A549 (cell line): ENCODE measurements around the gene FUT3. TPM values are rescaled to one million over a fixed set of nuclear protein-coding genes. Genes with fewer than 3 reads are reported as not detected.

Source experiments
- ATAC-seq, 2 experiments: fragments of 200-7000 bp in 1 of 2; fragments of >200 bp in 1 of 2; cut with Nextera tagmentation in 1 of 2; cut with Tn5 transposase in 1 of 2; 3 replicates each; pipeline versions ENCODE4 v1.8.0 to v1.9.1; 2018 to 2020; ENCODE audit warnings: mild to moderate bottlenecking in 1 of 2, moderate library complexity in 1 of 2
- CTCF ChIA-PET: fragments of 300-600 bp; sonication (Branson Sonifier 250); formaldehyde crosslinking; extraction: SDS; loops from one replicate; lab custom pipeline; 2021; ENCODE audit warnings: antibody characterized with exemption, inconsistent platforms; lab: Yijun Ruan, JAX
- POLR2A ChIA-PET: fragments of 350-600 bp; formaldehyde crosslinking; extraction: SDS; loops from one replicate; lab custom pipeline; 2021; ENCODE audit warnings: antibody characterized with exemption, inconsistent platforms; lab: Yijun Ruan, JAX
- DNase-seq, 2 experiments: peaks; one replicate each; pipeline versions ENCODE4 v3.0.0 to v3.0.0-alpha.2; 2011 to 2016; ENCODE audit warnings: low read depth in 1 of 2, low spot score in 1 of 2
- FAIRE-seq: peaks from 2 replicates; lab custom pipeline; 2011; peaks lifted over from hg19 to GRCh38; lab: Jason Lieb, UNC
- H3K27ac ChIP-seq, 2 experiments: fragments of >200 bp; sonication (Bioruptor Twin); formaldehyde crosslinking; 3 replicates each; pipeline ENCODE4 v1.5.1; 2016 to 2017
- H3K4me1 ChIP-seq: fragments of >200 bp; sonication (Bioruptor Twin); formaldehyde crosslinking; 3 replicates; pipeline ENCODE4 v1.6.1; 2016
- H3K4me2 ChIP-seq: fragments of >200 bp; sonication (Bioruptor Twin); formaldehyde crosslinking; 3 replicates; pipeline ENCODE4 v1.6.1; 2016
- H3K4me3 ChIP-seq: fragments of >200 bp; sonication (Bioruptor Twin); formaldehyde crosslinking; 3 replicates; pipeline ENCODE4 v1.5.1; 2016
- H3K9me3 ChIP-seq: fragments of >200 bp; sonication (Bioruptor Twin); formaldehyde crosslinking; 3 replicates; pipeline ENCODE4 v1.6.1; 2016
- BHLHE40 ChIP-seq: IDR thresholded peaks from 2 replicates; pipeline ENCODE4 v1.6.1; 2012; ENCODE audit warnings: low read depth, low read length, inconsistent platforms
- EHF ChIP-seq: fragments of 250-450 bp; sonication (Bioruptor Pico); IDR thresholded peaks from 2 replicates; pipeline ENCODE4 v1.5.0; 2020; ENCODE audit warnings: mild to moderate bottlenecking
- FOSL2 ChIP-seq, 2 experiments: fragments of 450-650 bp in 1 of 2; fragments of >200 bp in 1 of 2; sonication (Bioruptor Twin) in 1 of 2; formaldehyde crosslinking; IDR thresholded peaks; 2 replicates each; pipeline versions ENCODE4 v1.5.0 to v1.6.1; 2016 to 2020; ENCODE audit warnings: mild to moderate bottlenecking in 1 of 2, moderate library complexity in 1 of 2
- HDAC2 ChIP-seq: fragments of 200-600 bp; sonication (generic); IDR thresholded peaks from 2 replicates; pipeline ENCODE4 v1.6.1; 2016
- HEYL ChIP-seq: fragments of 250-450 bp; sonication (Bioruptor Pico); IDR thresholded peaks from 2 replicates; pipeline ENCODE4 v1.8.0; 2021; ENCODE audit warnings: mild to moderate bottlenecking, moderate library complexity
- JUN ChIP-seq, 2 experiments: fragments of >200 bp; sonication (Bioruptor Twin); formaldehyde crosslinking; IDR thresholded peaks; 2 replicates in 1 of 2; 3 replicates in 1 of 2; pipeline ENCODE4 v1.6.1; 2016 to 2017
- NR3C1 ChIP-seq: fragments of >200 bp; sonication (Bioruptor Twin); formaldehyde crosslinking; IDR thresholded peaks from 3 replicates; pipeline ENCODE4 v1.6.1; 2017
- POLR2A ChIP-seq: IDR thresholded peaks from 2 replicates; pipeline ENCODE4 v1.6.1; 2012; ENCODE audit warnings: mild to moderate bottlenecking, low read length
- SREBF2 ChIP-seq: fragments of 450-650 bp; IDR thresholded peaks from 2 replicates; pipeline ENCODE4 v1.6.1; 2014; ENCODE audit warnings: mild to moderate bottlenecking, moderate library complexity
- TP53 ChIP-seq: fragments of 250-450 bp; sonication (Bioruptor Pico); IDR thresholded peaks from 2 replicates; pipeline ENCODE4 v1.5.0; 2021; ENCODE audit warnings: mild to moderate bottlenecking, moderate library complexity
- ZFP36 ChIP-seq: fragments of 450-650 bp; IDR thresholded peaks from 2 replicates; pipeline ENCODE4 v1.6.1; 2014; ENCODE audit warnings: borderline replicate concordance; ENCODE audit not compliant: partially characterized antibody
- ZNF302 ChIP-seq: fragments of 250-450 bp; sonication (Bioruptor Pico); IDR thresholded peaks from 2 replicates; pipeline ENCODE4 v1.9.0; 2021; ENCODE audit warnings: inconsistent platforms, mild to moderate bottlenecking, moderate library complexity
- WGBS: methylation state at CpG from one replicate; pipeline ENCODE4 v1.1.6; 2017; ENCODE audit errors: missing lambda C conversion rate; 5-methylcytosine and 5-hydroxymethylcytosine counted together
- polyA plus RNA-seq, 4 experiments: library from polyadenylated mRNA; depleted of rRNA in 3 of 4; stranded (reverse); fragments of >200 nt; fragmentation: RNase III in 1 of 4; extraction: RNeasy Plus Mini Kit Qiagen cat#74134 plus additional on column Dnase treatment in 1 of 4; gene quantifications; 2 replicates in 3 of 4; 3 replicates in 1 of 4; pipeline ENCODE4 v1.2.3, GENCODE V29; 2011 to 2017
- TF ChIP-seq, protein P1 (sequence below): fragments of 150-350 bp; IDR thresholded peaks from 2 replicates; pipeline ENCODE4 v1.6.1; 2014; ENCODE audit warnings: low read depth, mild to moderate bottlenecking, low read length
- TF ChIP-seq, protein P2 (sequence below): fragments of 200-600 bp; sonication (generic); IDR thresholded peaks from 2 replicates; pipeline ENCODE4 v1.6.1; 2016; ENCODE audit warnings: antibody characterized with exemption, mild to moderate bottlenecking, moderate library complexity
- TF ChIP-seq, protein P3 (sequence below): IDR thresholded peaks from 2 replicates; pipeline ENCODE4 v1.6.1; 2012; ENCODE audit warnings: low read depth, borderline replicate concordance
- TF ChIP-seq, protein P4 (sequence below): fragments of >200 bp; sonication (Bioruptor Twin); formaldehyde crosslinking; IDR thresholded peaks from 2 replicates; pipeline ENCODE4 v1.6.1; 2016

FUT3 gene
- polyA plus RNA-seq, 2 of the 4 experiments (the other 2 are of a cell fraction): 0.09 TPM

GRCh38 chr19:5827342-5827890 is 23.8 kb downstream of the FUT3 start:
- Histone ChIP-seq H3K27ac (peak overlapping the region; percentile 91 to 98), H3K4me2 (peak overlapping the region; percentile 89)
- ATAC-seq: no peak

GRCh38 chr19:5826531-5827341 is 24.5 kb downstream of the FUT3 start:
- Histone ChIP-seq H3K9me3 (no peaks in the 10 kb centered on the region), H3K4me2 (peak overlapping the region; percentile 89), H3K4me3 (peak overlapping the region; percentile 64)
- peak; percentile 65 to 70 for DNase-seq
- whole genome bisulfite sequencing: 53% methylated on average over 4 of the region's 24 CpGs
- TF ChIP-seq SREBF2 (no peak), HEYL (CRISPR knock-in tag) (no peak), HDAC2 (no peak), JUN (IDR thresholded peaks at IDR 0.05) (no peak), POLR2A (no peak), EHF (no peak)
- TF ChIP-seq, protein P1, sequence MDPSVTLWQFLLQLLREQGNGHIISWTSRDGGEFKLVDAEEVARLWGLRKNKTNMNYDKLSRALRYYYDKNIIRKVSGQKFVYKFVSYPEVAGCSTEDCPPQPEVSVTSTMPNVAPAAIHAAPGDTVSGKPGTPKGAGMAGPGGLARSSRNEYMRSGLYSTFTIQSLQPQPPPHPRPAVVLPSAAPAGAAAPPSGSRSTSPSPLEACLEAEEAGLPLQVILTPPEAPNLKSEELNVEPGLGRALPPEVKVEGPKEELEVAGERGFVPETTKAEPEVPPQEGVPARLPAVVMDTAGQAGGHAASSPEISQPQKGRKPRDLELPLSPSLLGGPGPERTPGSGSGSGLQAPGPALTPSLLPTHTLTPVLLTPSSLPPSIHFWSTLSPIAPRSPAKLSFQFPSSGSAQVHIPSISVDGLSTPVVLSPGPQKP: no peak
- TF ChIP-seq, all 56 proteins: peak for 0
- peak; percentile 22 to 36; a peak in 3 of 6 replicates for ATAC-seq
- ChIA-PET POLR2A (interaction anchor here (1.3 to 2.7 kb wide), 2 partner anchors 19 to 77 kb away, joined by 7 to 42 read pairs; partner anchors contain the start of genes NDUFA11 and VMAC), CTCF (interaction anchor here (0.7 to 8.5 kb wide), 3 partner anchors 23 to 65 kb away, joined by 3 to 74 read pairs (median 4); partner anchors contain the start of gene NRTN)
- peak overlapping the region; percentile 91 to 98 for H3K27ac ChIP-seq
- H3K4me1 ChIP-seq: peaks cover 26% of the 10 kb centered on the region
- FAIRE-seq: no peak

More at GRCh38 chr19:5827342-5827890, 23.8 kb downstream of the FUT3 start:
- Histone ChIP-seq H3K9me3 (no peaks in the 10 kb centered on the region), H3K4me3 (peak overlapping the region; percentile 64), H3K4me1 (peaks cover 20% of the 10 kb centered on the region)
- POLR2A ChIA-PET: interaction anchor here (0.5 to 2.7 kb wide), 27 partner anchors 10 to 287 kb away, joined by 3 to 42 read pairs (median 4); partner anchors contain the start of genes DUS3L, FUT5, FUT6 and NDUFA11
- 82% methylated on average over 8 of the region's 37 CpGs for WGBS
- no peak for TF ChIP-seq NR3C1
- TF ChIP-seq, protein P2, sequence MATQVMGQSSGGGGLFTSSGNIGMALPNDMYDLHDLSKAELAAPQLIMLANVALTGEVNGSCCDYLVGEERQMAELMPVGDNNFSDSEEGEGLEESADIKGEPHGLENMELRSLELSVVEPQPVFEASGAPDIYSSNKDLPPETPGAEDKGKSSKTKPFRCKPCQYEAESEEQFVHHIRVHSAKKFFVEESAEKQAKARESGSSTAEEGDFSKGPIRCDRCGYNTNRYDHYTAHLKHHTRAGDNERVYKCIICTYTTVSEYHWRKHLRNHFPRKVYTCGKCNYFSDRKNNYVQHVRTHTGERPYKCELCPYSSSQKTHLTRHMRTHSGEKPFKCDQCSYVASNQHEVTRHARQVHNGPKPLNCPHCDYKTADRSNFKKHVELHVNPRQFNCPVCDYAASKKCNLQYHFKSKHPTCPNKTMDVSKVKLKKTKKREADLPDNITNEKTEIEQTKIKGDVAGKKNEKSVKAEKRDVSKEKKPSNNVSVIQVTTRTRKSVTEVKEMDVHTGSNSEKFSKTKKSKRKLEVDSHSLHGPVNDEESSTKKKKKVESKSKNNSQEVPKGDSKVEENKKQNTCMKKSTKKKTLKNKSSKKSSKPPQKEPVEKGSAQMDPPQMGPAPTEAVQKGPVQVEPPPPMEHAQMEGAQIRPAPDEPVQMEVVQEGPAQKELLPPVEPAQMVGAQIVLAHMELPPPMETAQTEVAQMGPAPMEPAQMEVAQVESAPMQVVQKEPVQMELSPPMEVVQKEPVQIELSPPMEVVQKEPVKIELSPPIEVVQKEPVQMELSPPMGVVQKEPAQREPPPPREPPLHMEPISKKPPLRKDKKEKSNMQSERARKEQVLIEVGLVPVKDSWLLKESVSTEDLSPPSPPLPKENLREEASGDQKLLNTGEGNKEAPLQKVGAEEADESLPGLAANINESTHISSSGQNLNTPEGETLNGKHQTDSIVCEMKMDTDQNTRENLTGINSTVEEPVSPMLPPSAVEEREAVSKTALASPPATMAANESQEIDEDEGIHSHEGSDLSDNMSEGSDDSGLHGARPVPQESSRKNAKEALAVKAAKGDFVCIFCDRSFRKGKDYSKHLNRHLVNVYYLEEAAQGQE: no peak
- no peak for TF ChIP-seq TP53 (CRISPR knock-in tag)
- TF ChIP-seq ZFP36: no peak
- TF ChIP-seq, protein P3, sequence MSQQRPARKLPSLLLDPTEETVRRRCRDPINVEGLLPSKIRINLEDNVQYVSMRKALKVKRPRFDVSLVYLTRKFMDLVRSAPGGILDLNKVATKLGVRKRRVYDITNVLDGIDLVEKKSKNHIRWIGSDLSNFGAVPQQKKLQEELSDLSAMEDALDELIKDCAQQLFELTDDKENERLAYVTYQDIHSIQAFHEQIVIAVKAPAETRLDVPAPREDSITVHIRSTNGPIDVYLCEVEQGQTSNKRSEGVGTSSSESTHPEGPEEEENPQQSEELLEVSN: no peak
- TF ChIP-seq, protein P4, sequence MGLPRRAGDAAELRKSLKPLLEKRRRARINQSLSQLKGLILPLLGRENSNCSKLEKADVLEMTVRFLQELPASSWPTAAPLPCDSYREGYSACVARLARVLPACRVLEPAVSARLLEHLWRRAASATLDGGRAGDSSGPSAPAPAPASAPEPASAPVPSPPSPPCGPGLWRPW: no peak
- no peak for TF ChIP-seq FOSL2 (IDR thresholded peaks at IDR 0.05)
- TF ChIP-seq FOSL2 (CRISPR knock-in tag; IDR thresholded peaks at IDR 0.05): no peak
- no peak for TF ChIP-seq POLR2A
- TF ChIP-seq ZNF302: no peak
- no peak for TF ChIP-seq HDAC2
- no peak for TF ChIP-seq BHLHE40
- FAIRE-seq (no peak), DNase-seq (no peak)
- CTCF ChIA-PET: interaction anchor here (0.7 to 8.5 kb wide), 3 partner anchors 23 to 64 kb away, joined by 3 to 74 read pairs (median 4); partner anchors contain the start of gene NRTN
